NCI-H2196 treated with DMSO at 0.1 percent for 48 hours (cell line): ENCODE results near the gene COL1A2.

Source experiments
- DNase-seq: peaks from one replicate; lab custom pipeline; 2025; ENCODE audit not compliant: unreplicated experiment; lab: John Stamatoyannopoulos, UW

COL1A2 gene

GRCh38 chr7:94476251-94476840 lies 81.7 kb downstream of the COL1A2 start:
- no peak for DNase-seq

DNA sequence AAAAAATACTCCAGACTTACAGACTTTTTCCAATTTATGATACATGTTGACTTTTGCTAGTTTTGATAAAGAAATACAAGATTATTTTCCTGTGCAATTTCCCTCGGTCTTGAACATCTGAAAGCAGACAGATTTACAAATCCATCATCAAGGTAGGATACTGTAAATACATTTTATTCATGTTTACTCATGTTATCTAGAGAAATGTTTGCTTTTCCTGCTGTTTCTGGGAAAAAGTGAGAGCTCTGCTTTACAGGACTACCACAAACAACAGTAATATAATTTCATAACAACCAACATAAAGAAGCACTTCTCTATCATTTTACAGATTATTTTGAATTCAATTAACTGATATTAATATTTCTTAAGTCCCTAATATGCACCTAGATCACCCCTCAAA lies 83.2 kb downstream of the COL1A2 start:
- DNase-seq, result no peak

GRCh38 chr7:94478648-94479214 lies 84.0 kb downstream of the COL1A2 start:
- DNase-seq, result no peak
